ENCODE data around the gene GEN1.

Gene GEN1

DNA sequence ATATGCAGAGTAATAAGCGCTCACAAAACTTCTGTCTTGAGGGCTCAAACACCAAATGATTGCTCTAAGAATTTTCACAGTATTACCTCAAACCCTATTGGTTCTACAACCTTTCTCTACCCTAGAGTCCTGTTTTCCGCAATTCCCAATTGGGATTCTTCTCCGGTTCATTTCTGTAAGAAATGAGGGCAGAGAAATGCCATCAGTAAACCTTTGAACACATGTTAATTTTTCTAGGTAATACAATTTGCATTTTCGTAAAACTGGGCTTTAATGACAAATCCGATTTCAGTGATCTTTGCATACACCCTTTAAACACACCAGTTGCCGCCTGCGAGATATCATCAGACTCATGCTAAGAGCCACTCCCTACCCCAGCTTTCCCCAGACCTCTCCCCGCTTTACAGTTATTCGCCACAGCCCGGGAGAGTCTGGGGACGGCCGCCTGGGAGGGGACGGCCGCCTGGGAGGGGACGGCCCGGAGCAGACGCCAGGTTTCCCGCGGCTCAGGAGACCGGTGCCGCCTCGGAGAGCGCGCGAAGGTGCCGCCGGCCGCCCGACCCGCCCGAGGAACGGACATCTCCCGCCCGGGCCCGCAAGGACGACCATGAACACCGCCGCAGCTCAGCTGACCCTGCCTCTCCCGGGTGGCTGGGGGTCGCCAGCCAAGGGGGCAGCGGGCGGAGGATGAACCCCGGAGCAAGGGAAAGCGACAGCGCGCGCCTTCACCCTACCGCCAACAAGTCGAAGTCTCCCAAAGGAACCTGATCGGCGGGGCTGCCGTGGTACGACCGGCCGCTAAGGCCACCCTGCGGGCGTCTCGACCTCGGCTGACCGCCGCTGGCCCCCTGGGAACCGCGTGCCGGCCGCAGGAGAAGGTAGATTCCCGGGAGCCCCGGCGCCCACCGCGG, 791 bp upstream of the GEN1 start:
- DNase-seq = peak; percentile 28

DNA sequence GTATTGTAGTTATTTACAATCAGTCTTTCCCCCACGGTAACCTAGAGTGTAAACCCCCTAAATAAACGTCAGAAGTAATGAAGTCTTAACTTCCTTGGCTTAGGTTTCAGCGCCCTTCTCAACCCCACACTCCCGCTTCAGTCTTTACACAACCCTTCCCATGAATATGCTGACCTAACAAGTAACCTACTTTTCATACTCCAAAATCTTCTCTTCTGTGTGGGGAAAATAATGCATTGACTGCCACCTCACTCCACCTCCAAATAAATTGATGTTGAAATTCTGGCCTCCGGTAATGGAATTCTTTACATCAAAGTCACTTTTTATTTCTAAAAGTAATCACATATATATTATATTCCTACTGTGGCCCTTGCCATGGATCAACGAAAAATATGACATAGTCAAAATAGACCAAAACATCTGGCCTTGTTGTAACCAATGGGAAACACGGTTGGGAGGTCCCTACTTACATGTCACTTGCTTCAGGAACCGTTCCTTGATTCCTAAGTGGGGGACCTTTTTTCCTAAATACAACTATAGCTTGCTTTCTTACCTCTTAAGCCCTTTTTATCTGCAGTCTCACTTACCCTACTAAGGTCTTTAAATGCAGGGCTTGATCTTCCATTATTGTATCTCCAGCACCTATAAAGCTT, 961 bp downstream of the GEN1 start:
- peak; percentile 13 for DNase-seq

DNA sequence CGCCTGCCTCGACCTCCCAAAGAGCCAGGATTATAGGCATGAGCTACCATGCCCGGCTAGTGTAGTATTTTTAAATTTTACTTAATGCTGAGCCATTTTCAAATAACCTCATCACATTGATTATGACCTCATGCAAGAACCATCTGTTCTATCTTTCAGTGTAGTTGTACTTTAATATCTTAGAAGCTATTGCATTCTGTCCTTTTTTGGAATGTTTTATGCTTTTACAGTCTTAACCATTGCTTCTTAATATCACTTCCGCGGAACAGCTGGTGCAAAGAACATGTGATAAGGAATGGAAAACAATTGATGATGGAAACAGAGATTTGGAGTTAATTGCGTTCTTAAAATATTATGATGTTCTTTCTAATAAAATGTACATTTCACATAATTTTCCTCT, 2.7 kb downstream of the GEN1 start:
- DNase-seq = peak; percentile 32

DNA sequence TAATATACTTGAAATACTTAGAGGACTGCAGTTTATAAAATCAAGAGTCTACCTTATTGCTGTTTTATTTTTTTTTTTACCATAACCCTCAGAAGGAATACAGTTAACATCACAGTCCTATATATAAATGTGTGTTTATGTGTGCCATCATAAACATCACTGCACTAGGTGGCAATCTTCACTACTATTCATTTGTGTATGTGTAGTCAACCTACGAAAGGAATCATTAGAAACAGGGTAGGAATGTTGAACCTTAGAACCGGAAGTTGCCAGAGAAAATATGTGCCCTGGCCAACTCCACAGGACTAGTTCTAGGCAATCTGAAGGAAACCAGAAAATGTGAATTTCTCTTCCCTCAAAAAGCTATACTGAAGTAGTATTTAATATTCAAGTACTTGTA, 3.4 kb downstream of the GEN1 start:
- DNase-seq = peak; percentile 59

DNA sequence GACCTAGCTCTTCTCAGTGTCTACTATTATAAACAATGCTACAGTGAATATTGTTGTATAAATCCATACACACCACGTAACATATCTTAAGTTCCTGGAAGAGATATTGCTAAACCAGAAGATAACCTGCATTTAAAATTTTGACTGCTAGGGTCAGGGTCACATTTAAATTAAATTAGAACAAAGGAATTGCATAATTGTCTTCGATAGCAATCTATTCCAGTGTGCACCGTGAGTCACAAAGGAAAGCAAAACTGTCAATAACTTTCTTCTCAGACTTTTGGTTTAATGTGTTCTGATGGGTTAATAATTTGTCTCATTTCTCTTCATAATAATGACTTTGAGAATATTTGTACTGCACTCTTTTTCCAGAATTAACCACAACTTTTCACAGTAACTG, 4.2 kb downstream of the GEN1 start:
- no peak for DNase-seq

DNA sequence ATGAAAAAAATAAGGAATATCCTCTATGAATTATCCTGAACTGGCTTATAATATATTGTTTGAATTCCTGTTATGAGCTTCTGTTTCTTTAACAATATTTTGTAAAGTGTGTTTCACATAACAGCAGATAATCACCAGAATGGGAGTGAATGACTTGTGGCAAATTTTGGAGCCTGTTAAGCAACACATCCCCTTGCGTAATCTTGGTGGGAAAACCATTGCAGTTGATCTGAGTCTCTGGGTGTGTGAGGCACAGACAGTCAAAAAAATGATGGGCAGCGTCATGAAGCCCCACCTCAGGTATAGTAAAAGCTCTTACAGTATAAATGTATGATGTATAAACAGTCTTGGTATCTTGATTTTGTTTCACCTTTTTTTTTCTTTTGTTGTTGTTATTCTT, 5.9 kb downstream of the GEN1 start:
- peak; percentile 20 for DNase-seq

DNA sequence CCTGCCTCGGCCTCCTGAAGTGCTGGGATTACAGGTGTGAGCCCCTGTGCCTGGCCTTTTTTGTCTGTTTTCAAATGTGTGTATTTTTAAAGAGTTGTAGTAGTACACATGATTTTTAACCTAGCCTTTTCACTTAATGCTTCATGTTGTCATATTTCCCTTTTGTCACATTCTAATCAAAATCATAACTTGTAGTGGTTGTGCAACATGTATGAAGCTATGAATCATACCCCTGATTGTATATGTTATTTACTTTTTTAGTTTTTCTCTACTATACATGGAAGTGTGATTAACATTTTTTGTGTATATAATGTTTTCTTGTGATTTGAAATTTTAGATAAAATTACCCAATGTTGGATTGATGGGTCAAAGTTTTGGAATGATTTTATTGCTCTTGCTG, 8.5 kb downstream of the GEN1 start:
- no peak for DNase-seq

DNA sequence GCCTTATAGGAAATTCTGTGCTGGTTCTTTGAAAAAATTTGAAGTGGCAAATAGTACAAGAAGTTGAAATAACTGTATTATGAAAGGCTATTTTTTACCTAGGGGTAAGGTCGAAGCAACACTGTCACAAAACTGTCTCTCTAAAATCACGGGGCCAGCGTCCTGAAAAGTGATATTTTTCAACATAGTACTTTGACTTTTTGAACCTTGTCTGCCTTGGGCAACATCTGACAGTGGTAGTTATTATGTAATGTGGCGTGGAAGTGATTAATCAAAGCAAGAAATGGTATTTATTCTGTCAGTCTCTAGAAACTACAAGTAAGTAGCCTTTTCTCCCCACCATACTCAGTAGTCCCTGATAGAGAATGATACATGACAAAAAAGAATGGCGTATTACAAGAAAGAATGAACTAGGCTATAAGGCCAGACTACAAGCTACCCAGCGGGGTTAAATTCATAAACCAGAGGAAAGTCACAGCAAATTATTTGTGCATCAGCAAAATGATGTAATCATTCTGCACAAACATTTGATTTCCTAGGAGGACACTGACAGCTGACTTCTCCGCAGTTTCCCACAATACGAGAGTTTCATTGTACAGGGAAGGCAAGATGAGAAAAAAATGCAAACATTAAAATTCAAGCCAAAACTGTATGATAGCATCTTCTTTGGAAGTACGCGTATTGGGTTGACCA, 9.8 kb downstream of the GEN1 start:
- no peak for DNase-seq

DNA sequence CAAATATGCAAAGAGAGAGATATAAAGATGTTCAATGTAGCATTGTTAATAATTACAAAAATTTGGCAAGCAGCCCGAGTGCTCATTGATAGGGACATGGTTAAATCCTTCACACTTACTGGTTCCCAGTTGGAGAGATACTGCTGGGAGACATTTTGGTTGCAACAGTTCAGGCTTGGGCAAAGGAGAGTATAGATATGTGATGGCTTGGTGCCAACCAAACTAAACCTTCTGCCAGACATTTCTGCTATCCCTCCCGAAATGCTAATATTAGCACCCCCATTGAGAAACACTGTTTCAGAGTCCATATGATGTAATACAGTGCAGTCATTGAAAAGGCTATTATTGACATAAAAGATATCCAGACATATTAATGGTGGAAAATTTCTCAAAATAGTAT, 11.5 kb downstream of the GEN1 start:
- DNase-seq = no peak

DNA sequence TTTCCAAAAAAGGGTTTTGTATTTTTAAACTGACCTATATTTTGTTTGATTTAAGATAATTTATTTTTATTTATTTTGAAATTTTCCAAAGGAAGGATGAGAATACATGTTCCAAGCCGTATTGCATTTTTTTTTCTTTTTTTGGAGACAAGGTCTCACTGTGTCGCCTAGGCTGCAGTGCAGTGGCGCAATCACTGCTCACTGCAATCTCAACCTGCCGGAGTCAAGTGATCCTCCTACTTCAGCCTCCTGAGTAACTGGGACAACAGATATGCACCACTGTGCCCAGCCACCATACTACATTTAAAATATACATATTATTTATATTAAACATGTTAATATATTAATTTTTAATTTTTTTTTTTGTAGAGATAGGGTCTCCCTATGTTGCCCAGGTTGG, 15.0 kb downstream of the GEN1 start:
- DNase-seq = no peak

DNA sequence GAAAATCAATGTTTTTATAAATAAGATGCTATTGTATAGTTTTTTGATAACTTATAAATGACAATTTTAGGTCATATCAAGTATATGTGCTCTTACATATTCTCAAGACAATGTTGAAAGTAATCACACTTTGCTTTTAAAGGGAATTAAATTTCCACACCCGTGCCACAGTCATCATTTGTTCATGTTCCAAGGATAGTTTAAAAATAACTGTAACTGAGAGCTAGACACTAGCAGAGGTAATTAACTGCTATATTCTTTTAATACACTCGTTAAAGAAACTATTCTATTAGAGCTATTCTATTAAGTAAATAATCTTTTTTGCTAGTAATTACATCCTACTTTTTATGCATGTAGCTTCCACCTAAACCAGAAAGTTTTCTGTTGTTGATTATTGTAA, 18.0 kb downstream of the GEN1 start:
- no peak for DNase-seq

DNA sequence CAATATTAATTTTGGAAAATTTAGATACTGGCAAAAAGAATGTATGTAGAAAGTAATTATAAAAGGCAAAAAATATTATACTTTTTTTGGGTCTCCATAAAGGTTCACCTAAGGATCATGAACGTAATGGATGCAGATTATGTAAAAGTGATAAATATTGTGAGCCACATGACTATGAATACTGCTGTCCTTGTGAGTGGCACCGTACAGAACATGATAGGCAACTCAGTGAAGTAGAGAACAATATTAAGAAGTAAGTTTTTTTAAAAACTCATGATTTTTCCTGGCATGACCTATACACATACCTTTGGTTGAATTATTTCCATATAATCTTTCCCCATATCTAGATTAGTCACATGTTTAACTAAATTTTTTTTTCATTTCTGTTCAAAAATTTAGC, 18.6 kb downstream of the GEN1 start:
- no peak for DNase-seq

DNA sequence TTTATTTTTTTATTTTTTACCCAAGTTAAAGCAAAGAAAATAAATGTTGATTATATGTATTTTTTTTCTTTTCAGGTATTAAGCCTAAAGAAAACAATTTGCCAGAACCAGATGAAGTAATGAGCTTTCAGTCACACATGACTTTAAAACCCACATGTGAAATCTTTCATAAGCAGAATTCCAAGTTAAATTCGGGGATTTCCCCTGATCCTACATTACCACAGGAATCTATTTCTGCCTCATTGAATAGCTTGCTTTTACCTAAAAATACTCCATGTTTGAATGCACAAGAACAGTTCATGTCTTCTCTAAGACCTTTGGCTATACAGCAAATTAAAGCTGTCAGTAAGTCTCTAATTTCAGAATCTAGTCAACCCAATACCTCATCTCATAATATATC, 26.6 kb downstream of the GEN1 start:
- no peak for DNase-seq

DNA sequence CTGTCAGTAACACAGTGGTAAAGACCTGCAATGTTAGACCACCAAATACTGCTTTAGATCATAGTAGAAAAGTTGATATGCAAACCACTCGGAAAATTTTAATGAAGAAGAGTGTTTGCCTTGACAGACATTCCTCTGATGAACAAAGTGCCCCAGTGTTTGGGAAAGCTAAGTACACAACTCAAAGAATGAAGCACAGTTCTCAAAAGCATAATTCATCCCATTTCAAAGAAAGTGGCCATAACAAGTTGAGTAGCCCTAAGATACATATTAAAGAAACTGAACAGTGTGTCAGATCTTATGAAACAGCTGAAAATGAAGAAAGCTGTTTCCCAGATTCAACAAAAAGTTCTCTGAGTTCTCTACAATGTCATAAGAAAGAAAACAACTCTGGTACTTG, 27.5 kb downstream of the GEN1 start:
- DNase-seq = no peak

DNA sequence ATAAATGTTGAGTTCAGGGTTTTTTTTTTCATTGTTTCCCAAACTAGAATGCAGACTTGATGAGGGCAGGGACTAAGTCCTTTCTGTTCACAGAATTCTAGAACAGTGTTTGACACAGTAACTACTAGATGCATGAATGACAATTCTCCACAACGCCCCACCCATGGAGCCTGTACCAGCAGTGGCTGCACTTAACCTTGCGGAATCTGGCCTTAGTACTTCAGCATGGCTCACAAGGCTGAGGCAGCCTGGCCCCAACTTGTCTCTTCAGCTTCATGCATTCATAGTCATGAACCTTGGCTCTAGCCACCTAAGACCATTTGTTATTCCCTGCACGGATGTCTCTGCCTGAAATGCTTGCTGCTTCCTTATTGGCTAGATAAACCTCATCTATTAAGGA, 32.8 kb downstream of the GEN1 start:
- DNase-seq = no peak

DNA sequence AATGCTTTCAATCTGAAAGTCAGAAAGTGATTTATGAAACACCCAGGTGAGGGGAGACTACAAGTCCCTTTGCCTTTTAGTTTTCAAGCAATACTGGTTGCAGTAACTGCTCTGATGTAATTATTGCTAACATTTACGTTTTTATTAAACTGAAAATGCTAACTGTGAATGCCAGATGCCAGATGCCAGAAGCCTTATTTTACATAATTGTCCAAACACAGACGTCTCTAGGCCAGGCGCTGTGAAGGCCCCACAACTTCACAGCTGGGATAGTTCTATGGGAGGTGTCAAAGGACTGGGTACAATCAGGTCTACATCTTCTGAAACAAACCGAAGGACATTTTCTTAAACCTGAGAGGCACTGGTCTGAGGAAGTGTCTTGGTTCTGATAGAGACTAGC, 34.8 kb downstream of the GEN1 start:
- no peak for DNase-seq

DNA sequence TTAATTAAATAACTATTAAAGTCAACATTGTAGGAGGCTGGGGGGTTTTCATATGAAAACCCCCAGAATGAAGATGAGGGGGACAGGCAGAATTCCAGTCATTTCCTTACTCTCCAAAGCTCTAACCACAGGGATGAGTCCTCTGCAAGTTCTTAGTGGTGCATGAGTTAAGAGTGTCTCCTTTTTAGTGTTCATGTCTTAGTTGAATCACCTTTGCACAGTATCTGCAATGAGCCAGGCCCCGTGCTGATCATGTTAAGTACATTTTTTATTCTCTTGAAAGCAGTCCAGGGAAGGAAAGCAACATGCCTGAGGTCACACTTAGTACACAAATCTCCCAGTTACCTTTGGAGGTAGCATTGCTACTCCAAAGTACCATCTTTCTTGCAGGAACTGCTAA, 36.6 kb downstream of the GEN1 start:
- peak; percentile 43 for DNase-seq

DNA sequence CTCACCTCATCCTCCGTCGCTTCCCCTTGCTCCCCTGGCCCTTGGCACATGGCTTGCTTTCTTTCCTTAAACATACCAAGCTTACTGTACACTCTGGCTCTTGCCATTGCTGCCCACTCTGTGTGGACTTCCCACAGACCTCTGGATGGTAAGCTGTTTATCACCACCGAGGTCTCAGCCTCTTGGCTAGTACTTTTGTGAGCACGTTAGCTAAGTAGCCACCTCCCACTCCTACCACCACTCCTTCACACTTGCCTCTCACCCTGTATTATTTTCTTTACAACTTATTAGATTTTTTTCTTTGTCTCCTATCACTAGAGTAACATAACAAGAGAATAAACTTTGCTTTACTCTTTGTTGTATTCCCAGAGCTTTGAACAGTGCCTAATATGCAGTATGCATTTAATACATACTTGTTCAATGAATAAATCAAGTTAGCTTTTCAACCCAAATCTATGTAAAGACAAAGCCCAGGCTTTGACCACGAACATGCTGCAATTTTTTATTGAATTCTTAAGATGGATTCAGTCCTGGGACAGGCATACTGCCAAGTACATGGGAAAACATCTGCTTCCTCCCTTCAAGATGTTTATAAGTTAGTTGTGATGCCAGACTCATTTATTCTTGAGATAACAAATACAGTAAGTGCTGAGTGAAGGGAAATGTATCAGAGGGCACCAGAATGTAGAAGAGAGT, 37.3 kb downstream of the GEN1 start:
- peak; percentile 85 for DNase-seq

DNA sequence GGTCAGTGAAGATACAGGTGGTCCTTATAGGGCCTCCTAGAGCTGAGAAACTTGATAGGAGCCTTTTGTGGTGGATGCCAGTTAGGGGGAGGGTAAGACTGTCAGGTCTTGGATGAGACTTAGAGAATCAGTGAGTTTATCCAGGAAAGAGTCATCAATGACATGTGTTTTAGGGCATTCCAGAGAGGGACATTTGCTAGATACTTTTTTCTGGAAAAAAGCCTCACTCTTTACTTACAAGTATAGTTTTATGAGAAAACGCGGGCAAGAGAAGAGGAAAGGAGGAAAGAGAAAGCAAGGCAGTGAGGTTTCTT, 37.8 kb downstream of the GEN1 start:
- no peak for DNase-seq

DNA sequence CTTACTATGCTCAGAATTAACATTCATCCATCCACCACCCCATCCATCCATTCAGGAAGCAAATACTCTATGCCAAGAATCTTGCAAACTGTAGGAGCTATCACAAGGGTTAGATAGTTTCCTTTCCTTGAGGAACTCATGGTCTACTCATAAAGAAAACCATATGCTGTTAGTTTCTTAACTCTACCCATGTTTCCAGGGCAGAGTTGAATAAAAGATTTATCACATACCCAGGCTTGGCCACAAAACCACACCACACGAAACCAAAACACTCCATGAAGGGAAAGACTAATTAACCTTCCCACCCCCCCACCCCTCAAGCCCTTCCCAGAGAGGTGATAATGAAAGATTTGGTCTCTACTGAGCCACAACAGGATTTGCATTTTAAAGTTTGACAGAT, 38.6 kb downstream of the GEN1 start:
- DNase-seq = peak; percentile 33

DNA sequence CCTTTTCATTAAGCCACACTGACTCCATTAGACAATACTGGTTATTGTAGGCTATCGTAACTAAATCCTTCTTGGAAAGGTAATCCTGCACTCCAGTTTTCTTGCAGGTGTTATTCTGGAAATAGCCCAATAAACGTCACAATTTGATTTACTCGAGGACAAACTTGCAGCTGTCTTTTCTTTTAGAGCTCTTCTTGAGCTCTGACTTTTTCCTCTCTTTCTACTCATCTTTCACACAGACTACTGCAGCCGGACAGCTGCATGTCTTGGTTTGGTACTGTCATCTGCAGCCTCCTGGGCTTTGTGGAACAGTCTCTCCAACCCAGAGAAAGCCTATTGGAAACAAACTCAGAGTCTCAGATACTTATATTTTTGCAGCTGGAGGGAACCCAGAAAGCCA, 39.4 kb downstream of the GEN1 start:
- DNase-seq = no peak

DNA sequence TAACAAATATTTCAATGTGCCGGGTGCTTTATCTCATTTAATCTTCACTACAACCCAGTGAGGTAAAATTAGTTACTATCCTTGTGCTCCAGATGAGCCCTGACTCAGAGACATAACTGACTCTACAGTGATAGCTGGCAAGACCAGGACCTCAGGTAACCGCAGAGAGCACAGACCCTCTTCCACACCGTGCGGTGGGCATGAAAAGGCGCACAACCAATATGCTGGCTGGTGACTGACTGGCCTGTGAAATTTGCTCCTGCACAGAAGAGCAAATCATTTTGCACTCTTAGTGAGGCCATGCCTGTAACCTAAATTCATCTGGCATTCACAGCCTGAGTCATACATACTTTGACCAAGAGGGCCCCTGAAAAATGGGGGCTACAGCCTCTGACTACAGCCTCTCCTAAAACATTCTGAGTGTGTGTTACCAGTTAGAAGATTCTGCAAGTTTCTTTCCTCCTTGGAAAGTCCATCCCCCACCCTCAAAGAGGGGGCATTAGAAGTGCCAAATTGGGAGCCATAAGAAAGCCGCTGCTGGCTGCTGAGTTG, 39.9 kb downstream of the GEN1 start:
- DNase-seq = peak; percentile 57

DNA sequence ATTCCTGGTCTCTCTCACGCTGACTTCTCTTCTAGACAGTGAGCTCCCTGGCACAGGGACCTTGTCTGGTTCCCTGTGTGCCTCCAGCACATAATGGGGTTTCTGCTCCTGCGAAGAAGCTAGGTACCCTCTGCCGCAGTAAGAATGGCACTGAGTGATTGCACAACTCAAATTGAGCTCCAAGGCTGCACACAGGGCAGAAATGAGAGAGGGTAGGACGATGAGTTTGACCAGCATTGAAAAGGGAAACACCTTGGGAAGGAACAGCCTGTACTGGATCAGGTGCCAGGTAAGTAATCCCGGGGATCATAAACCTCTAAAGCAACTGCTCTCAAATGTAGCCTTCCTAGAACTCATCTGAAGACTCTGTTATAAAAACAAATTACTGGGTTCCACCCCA, 41.4 kb downstream of the GEN1 start:
- DNase-seq = no peak
